ENCODE data around the gene DTX2. TPM values are rescaled to one million over a fixed set of nuclear protein-coding genes. Genes with fewer than 3 reads are reported as not detected.

DTX2 gene
- total and polyA plus RNA-seq, 2 of the 4 experiments (the other 2 are of a cell fraction) = 1.8 to 7.7 TPM

GRCh38 chr7:76505168-76506080 lies 43.9 kb downstream of the DTX2 start:
- no peaks in the 10 kb centered on the region for H3K4me1 ChIP-seq (ENCODE audit: control insufficient read depth, insufficient read depth, low read length)
- H3K27me3 ChIP-seq (ENCODE audit: control insufficient read depth, insufficient read depth, low read length) = no peaks in the 10 kb centered on the region
- no peak overlapping the region for H2BK5ac ChIP-seq (ENCODE audit: low read depth, low read length, poor library complexity, severe bottlenecking)
- H3K4me3 ChIP-seq (ENCODE audit: insufficient read depth, low read depth, low read length) = no peak overlapping the region
- ATAC-seq (ENCODE audit: low read depth) (no peak), DNase-seq (no peak)
- CTCF ChIA-PET = no interaction called here
- TF ChIP-seq NFE2L2 (IDR thresholded peaks at IDR 0.05; ENCODE audit: low read depth, low read length) = no peak
- TF ChIP-seq SMC3 (IDR thresholded peaks at IDR 0.05; ENCODE audit: low read depth, low read length) = no peak
- TF ChIP-seq MAZ (IDR thresholded peaks at IDR 0.05; ENCODE audit: borderline replicate concordance, low read depth, low read length) = no peak
- TF ChIP-seq RFX5 (IDR thresholded peaks at IDR 0.05; ENCODE audit: low read depth, low read length) = no peak
- no peak for TF ChIP-seq CEBPB (IDR thresholded peaks at IDR 0.05; ENCODE audit: low read depth, low read length)
- no peak for TF ChIP-seq BHLHE40 (IDR thresholded peaks at IDR 0.05; ENCODE audit: low read depth, low read length)
- no peak for TF ChIP-seq MXI1 (IDR thresholded peaks at IDR 0.05; ENCODE audit: borderline replicate concordance, low read depth, low read length)
- TF ChIP-seq RAD21 (IDR thresholded peaks at IDR 0.05; ENCODE audit: low read length) = no peak
- TF ChIP-seq POLR2A (IDR thresholded peaks at IDR 0.05; ENCODE audit: low read depth, low read length) = no peak
- no peak for TF ChIP-seq CHD1 (IDR thresholded peaks at IDR 0.05; ENCODE audit: low read depth, low read length)
- TF ChIP-seq, protein P1, sequence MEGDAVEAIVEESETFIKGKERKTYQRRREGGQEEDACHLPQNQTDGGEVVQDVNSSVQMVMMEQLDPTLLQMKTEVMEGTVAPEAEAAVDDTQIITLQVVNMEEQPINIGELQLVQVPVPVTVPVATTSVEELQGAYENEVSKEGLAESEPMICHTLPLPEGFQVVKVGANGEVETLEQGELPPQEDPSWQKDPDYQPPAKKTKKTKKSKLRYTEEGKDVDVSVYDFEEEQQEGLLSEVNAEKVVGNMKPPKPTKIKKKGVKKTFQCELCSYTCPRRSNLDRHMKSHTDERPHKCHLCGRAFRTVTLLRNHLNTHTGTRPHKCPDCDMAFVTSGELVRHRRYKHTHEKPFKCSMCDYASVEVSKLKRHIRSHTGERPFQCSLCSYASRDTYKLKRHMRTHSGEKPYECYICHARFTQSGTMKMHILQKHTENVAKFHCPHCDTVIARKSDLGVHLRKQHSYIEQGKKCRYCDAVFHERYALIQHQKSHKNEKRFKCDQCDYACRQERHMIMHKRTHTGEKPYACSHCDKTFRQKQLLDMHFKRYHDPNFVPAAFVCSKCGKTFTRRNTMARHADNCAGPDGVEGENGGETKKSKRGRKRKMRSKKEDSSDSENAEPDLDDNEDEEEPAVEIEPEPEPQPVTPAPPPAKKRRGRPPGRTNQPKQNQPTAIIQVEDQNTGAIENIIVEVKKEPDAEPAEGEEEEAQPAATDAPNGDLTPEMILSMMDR (conservative IDR thresholded peaks at IDR 0.05; ENCODE audit: low read depth, low read length) = no peak
- no TSS peak for BruUV-seq (replicated peaks)
- H3K9me1 ChIP-seq (ENCODE audit: insufficient read depth, low read length) = no peaks in the 10 kb centered on the region
- dilution Hi-C loops (cut with HindIII; ENCODE audit: low sequenced_read_pairs, unreplicated experiment) = no loop called here
- no peak overlapping the region for H4K5ac ChIP-seq (ENCODE audit: low read depth, low read length)
- H3K9ac ChIP-seq (ENCODE audit: low read depth, low read length) = no peak overlapping the region
- H2BK15ac ChIP-seq (ENCODE audit: low read depth, low read length) = no peak overlapping the region
- intact Hi-C loops (cut with micrococcal nuclease) = no loop called here
- H4K91ac ChIP-seq (ENCODE audit: insufficient read depth, low read depth, low read length) = no peak overlapping the region
- no peak overlapping the region for H4K8ac ChIP-seq (ENCODE audit: low read depth in 2 of 2, low read length in 2 of 2)
- no peak overlapping the region for H2AK9ac ChIP-seq (replicated peaks; ENCODE audit: low read depth, low read length, poor library complexity)
- no peaks in the 10 kb centered on the region; a peak in 1 of 4 replicates for H3K79me1 ChIP-seq (ENCODE audit: low read depth in 1 of 2, low read length in 2 of 2)
- POLR2A ChIA-PET (ENCODE audit: unreplicated experiment) = no interaction called here
- no peak overlapping the region for H2AK5ac ChIP-seq (ENCODE audit: low read depth, low read length)
- no peak overlapping the region for H3K18ac ChIP-seq (ENCODE audit: low read depth, low read length)
- no peak overlapping the region for H3K14ac ChIP-seq (replicated peaks; ENCODE audit: low read depth, low read length)
- no peak overlapping the region for H3K27ac ChIP-seq (ENCODE audit: insufficient read depth, low read length)
- H2AFZ ChIP-seq (replicated peaks; ENCODE audit: low read length, poor library complexity) = no peak overlapping the region
- no peaks in the 10 kb centered on the region for H4K20me1 ChIP-seq (ENCODE audit: insufficient read depth, low read length)
- H3K9me3 ChIP-seq (ENCODE audit: control insufficient read depth, insufficient read depth, low read length) = no peaks in the 10 kb centered on the region
- no peak overlapping the region for H2BK120ac ChIP-seq (ENCODE audit: low read depth, low read length)
- no peak overlapping the region for H2BK20ac ChIP-seq (ENCODE audit: low read depth, low read length)
- no peak overlapping the region for H3K4me2 ChIP-seq (ENCODE audit: low read depth, low read length)
- in situ Hi-C loops (cut with MboI; ENCODE audit: low sequenced_read_pairs) = loop anchor here (5.0 kb wide), 1 partner anchor 73 kb away; no protein-coding TSS in a partner anchor
- H3K4ac ChIP-seq (ENCODE audit: low read depth, low read length) = no peak overlapping the region
- no peak overlapping the region for H3K23ac ChIP-seq (ENCODE audit: low read depth, low read length)
- no peak overlapping the region for H3K56ac ChIP-seq (ENCODE audit: extremely low read depth, insufficient read depth, low read length)
- WGBS, 2 experiments (ENCODE audit: extremely low coverage in 2 of 2, insufficient read length in 1 of 2) = 91% methylated on average over 12 of the region's 32 CpGs; no CpG with 5 or more reads in 1 of the 2 experiments
- peaks cover 16% of the 10 kb centered on the region for H3K36me3 ChIP-seq (ENCODE audit: control insufficient read depth, insufficient read depth, low read length)

All from IMR-90 (cell line).